ENCODE measurements around the gene SEC63.
"Not testable (repeated sequence)": the region's sequence is repeated elsewhere in the genome, so short reads cannot be mapped to it uniquely, and the experiment has no call there.

SEC63 gene

DNA sequence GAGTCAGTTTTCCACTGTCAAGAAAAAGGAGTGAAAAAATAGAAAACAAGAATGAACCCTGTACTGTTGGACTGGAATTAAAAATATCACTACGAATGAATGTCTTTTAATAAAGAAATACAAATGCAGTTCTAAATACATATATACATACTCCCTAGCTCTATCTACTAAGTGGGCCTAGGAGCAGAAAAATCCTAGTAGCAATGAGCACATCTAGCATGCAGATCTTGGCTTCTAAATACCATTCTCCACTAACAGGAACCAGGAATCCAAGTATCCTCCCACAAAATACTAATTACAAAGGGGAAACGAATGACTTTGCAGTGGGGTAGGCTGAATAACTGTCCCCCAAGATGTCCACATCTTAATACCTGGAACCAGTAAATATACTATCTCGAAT, 25.4 kb downstream of the SEC63 start:
- DNase-seq (ENCODE audit: low spot score) = no peak
- in situ Hi-C loops (cut with MboI; ENCODE audit: low pct_unique_long_range_greater_than_20kb, low sequenced_read_pairs, unreplicated experiment) = no loop called here
- TF ChIP-seq, protein P1, sequence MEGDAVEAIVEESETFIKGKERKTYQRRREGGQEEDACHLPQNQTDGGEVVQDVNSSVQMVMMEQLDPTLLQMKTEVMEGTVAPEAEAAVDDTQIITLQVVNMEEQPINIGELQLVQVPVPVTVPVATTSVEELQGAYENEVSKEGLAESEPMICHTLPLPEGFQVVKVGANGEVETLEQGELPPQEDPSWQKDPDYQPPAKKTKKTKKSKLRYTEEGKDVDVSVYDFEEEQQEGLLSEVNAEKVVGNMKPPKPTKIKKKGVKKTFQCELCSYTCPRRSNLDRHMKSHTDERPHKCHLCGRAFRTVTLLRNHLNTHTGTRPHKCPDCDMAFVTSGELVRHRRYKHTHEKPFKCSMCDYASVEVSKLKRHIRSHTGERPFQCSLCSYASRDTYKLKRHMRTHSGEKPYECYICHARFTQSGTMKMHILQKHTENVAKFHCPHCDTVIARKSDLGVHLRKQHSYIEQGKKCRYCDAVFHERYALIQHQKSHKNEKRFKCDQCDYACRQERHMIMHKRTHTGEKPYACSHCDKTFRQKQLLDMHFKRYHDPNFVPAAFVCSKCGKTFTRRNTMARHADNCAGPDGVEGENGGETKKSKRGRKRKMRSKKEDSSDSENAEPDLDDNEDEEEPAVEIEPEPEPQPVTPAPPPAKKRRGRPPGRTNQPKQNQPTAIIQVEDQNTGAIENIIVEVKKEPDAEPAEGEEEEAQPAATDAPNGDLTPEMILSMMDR (IDR thresholded peaks at IDR 0.05; ENCODE audit: extremely low read depth, insufficient read depth, missing control alignments) = no peak

DNA sequence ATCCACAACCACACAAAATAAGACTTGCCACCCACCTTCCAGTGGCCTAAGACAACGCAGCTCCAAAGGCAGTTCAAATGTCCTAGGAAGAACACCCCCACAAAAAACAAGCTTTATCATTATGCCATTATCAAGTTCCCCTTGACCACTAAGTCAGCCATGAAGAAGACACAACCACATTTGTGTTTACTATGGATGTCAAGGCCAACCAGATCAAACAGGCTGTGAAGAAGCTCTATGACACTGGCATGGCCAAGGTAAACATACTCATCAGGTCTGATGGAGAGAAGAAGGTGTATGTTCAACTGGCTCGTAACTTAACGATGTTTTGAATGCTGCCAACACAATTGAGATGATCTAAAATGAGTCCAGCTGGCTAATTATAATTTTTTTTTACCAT, 26.1 kb downstream of the SEC63 start:
- TF ChIP-seq, protein P1 (IDR thresholded peaks at IDR 0.05; ENCODE audit: extremely low read depth, insufficient read depth, missing control alignments) = no peak
- in situ Hi-C loops (cut with MboI; ENCODE audit: low pct_unique_long_range_greater_than_20kb, low sequenced_read_pairs, unreplicated experiment) = no loop called here
- DNase-seq (ENCODE audit: low spot score) = no peak

DNA sequence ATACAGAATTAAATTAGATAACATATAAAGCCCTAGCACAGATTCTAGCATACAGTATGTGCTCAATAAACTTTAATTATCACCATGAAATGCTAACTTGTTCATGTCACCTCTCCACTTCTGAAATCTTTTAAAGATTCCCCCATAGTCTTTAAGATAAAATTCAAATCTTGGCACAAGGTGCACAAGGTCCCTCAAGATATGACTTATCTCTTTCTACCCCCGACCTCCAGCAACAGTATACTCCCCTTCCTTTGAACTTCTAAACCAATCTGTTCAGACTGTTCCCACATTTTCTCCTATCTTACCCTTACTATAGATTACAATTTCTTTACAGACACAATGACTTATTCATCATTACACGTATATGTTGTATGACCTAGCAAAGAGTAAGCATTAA, 29.0 kb downstream of the SEC63 start:
- TF ChIP-seq, protein P1 (IDR thresholded peaks at IDR 0.05; ENCODE audit: extremely low read depth, insufficient read depth, missing control alignments) = no peak
- in situ Hi-C loops (cut with MboI; ENCODE audit: low pct_unique_long_range_greater_than_20kb, low sequenced_read_pairs, unreplicated experiment) = no loop called here

DNA sequence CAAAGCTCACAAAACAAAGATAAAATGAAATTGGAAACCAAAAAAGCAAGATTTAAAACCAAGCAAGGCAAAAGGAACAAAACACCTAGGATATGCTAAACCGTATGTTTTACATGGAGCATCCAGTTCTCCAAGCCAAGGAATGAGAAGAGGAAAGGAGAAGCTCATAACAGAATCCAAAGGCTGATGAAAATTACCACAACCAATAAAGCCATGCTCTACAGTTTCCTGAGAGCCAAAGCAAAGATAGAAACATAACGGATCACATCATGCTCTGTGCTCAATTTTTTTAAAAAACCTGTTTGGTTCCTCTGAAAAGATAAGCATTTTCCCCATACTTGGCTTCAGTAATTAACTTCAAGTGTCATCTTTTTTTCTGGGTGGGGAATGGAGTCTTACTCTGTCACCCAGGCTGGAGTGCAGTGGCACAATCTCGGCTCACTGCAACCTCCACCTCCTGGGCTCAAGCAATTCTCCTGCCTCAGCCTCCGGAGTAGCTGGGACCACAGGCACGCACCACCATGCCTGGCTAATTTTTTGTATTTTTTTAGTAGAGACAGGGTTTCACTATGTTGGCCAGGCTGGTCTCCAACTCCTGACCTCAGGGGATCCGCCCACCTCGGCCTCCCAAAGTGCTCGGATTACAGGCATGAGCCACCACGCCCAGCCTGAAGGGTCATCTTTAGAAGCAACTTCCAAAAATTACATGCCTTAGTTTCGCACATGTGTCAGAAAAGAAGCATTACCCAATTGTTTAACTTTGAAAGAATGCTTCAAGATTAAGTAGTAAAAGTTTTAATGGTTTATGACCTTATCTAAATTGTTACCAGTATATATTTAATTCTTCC, 31.1 kb downstream of the SEC63 start:
- in situ Hi-C loops (cut with MboI; ENCODE audit: low pct_unique_long_range_greater_than_20kb, low sequenced_read_pairs, unreplicated experiment); DNase-seq (ENCODE audit: low spot score): not testable (repeated sequence)

More for the DNA sequence above, 29.0 kb downstream of the SEC63 start:
- no peak for DNase-seq (ENCODE audit: low spot score)

DNA sequence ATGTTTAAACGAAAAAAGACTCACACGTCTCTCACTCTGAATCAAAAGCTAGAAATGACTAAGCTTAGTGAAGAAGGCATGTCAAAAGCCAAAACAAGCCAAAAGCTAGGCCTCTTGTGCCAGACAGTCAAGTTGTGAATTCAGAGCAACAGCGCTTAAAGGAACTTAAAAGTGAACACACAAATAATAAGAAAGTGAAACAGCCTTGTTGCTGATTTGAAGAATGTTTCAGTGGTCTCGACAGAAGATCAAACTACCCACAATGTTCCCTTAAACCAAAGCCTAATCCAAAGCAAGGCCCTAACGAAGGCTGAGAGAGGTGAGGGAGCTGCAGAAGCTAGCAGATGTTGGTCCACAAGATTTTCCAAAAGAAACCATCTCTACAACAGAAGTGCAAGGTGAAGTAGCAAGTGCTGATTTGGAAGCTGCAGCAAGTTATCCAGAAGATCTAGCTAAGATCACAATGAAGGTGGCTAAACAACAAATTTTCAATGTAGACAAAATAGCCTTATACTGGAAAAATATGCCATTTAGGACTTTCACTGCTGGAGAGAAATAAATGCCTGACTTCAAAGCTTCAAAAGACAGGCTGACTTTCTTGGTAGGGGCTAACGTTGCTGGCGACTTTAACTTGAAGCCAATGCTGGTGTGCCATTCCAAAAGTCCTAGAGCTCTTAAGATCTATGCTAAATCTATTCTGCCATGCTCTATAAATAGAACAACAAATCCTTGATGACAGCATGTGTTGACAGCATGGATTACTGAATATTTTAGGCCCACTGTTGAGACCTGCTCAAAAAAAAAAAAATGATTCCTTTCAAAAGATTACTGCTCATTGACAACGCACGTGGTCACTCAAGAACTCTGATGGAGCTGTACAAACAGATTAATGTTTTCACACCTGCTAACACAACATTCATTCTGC, 40.3 kb downstream of the SEC63 start:
- in situ Hi-C loops (cut with MboI; ENCODE audit: low pct_unique_long_range_greater_than_20kb, low sequenced_read_pairs, unreplicated experiment) = no loop called here
- DNase-seq (ENCODE audit: low spot score) = no peak
- TF ChIP-seq, protein P1 (IDR thresholded peaks at IDR 0.05; ENCODE audit: extremely low read depth, insufficient read depth, missing control alignments) = no peak

DNA sequence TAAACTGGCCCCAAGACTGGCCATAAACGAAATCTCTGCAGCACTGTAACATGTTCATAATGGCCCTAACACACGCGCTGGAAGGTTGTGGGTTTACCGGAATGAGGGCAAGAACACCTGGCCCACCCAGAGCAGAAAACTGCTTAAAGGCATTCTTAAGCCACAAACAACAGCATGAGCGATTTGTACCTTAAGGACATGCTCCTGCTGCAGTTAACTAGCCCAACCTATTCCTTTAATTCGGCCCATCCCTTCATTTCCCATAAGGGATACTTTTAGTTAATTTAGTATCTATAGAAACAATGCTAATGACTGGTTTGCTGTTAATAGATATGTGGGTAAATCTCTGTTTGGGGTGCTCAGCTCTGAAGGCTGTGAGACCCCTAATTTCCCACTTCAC, 41.0 kb downstream of the SEC63 start:
- in situ Hi-C loops (cut with MboI; ENCODE audit: low pct_unique_long_range_greater_than_20kb, low sequenced_read_pairs, unreplicated experiment); DNase-seq (ENCODE audit: low spot score): not testable (repeated sequence)

DNA sequence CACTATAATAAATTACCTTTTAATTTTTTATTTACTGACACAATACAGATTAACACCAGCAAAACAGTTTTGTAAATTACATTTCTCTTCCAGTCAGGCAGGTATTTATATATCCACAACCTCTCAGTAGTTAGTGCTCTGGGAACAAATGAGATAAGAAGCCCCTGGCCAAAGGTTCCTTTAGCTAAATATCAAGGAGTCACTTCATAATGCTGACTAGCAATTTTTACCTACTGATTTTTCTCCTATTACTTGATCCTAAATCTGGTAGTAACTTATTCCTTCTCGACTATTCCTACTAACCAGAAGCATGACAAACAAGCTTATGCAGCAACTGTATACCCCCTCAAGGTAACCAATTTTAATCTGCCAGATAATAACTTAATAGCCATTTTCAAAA, 46.3 kb downstream of the SEC63 start:
- DNase-seq (ENCODE audit: low spot score) = no peak
- TF ChIP-seq, protein P1 (IDR thresholded peaks at IDR 0.05; ENCODE audit: extremely low read depth, insufficient read depth, missing control alignments) = no peak
- in situ Hi-C loops (cut with MboI; ENCODE audit: low pct_unique_long_range_greater_than_20kb, low sequenced_read_pairs, unreplicated experiment) = no loop called here
